CD14-positive monocyte (primary cell): ENCODE measurements around the gene GMDS. TPM values are rescaled to one million over a fixed set of nuclear protein-coding genes. Genes with fewer than 3 reads are reported as not detected.

Experiments used
- DNase-seq, 3 donors: peaks; one replicate each; pipeline ENCODE4 v3.0.0-alpha.2; 2011 to 2022
- H2AFZ ChIP-seq: 2 replicates; pipeline ENCODE4 v1.6.0; 2012; ENCODE audit warnings: mild to moderate bottlenecking, low read depth, low read length, inconsistent platforms; ENCODE audit not compliant: insufficient read depth, poor library complexity, severe bottlenecking
- H3K27ac ChIP-seq, 2 donors: 1 replicate in 1 of 2; 2 replicates in 1 of 2; pipeline ENCODE4 v1.5.1; 2012 to 2013; ENCODE audit warnings: low read length in 2 of 2, control low read depth in 1 of 2, inconsistent platforms in 1 of 2, low read depth in 1 of 2, mild to moderate bottlenecking in 1 of 2
- H3K27me3 ChIP-seq, 2 donors: one replicate each; pipeline versions ENCODE4 v1.6.0 to v1.6.1; 2011 to 2013; ENCODE audit warnings: low read length in 2 of 2; ENCODE audit not compliant: control insufficient read depth in 2 of 2, insufficient read depth in 2 of 2
- H3K36me3 ChIP-seq, 2 donors: replicated peaks in 1 of 2; 1 replicate in 1 of 2; 2 replicates in 1 of 2; pipeline versions ENCODE4 v1.5.1 to v1.6.1; 2012 to 2013; ENCODE audit warnings: low read length in 2 of 2, control low read depth in 1 of 2, inconsistent platforms in 1 of 2, mild to moderate bottlenecking in 1 of 2; ENCODE audit not compliant: insufficient read depth in 2 of 2, control insufficient read depth in 1 of 2
- H3K4me1 ChIP-seq, 2 donors: 1 replicate in 1 of 2; 2 replicates in 1 of 2; pipeline versions ENCODE4 v1.5.1 to v1.6.1; 2012 to 2013; ENCODE audit warnings: low read length in 2 of 2, control low read depth in 1 of 2, inconsistent platforms in 1 of 2, mild to moderate bottlenecking in 1 of 2, moderate library complexity in 1 of 2; ENCODE audit not compliant: insufficient read depth in 2 of 2, control insufficient read depth in 1 of 2
- H3K4me2 ChIP-seq: replicated peaks from 2 replicates; pipeline ENCODE3; 2012; ENCODE audit warnings: low read length, moderate library complexity, mild to moderate bottlenecking; ENCODE audit not compliant: poor library complexity, severe bottlenecking; ENCODE audit errors: extremely low read depth
- H3K4me3 ChIP-seq, 3 experiments: fragments of 200-600 bp in 1 of 3; sonication (generic) in 1 of 3; replicated peaks in 1 of 3; 1 replicate in 2 of 3; 2 replicates in 1 of 3; pipeline ENCODE4 v1.5.1; 2011 to 2013; ENCODE audit warnings: low read length in 3 of 3, mild to moderate bottlenecking in 3 of 3, control low read depth in 2 of 3, low read depth in 2 of 3, inconsistent platforms in 1 of 3, moderate library complexity in 1 of 3
- H3K79me2 ChIP-seq: 2 replicates; pipeline ENCODE4 v1.6.0; 2012; ENCODE audit warnings: mild to moderate bottlenecking, control low read depth, inconsistent platforms, low read length, moderate library complexity; ENCODE audit not compliant: insufficient read depth
- H3K9ac ChIP-seq: 2 replicates; pipeline ENCODE4 v1.6.0; 2017; ENCODE audit warnings: low read length, mild to moderate bottlenecking; ENCODE audit not compliant: insufficient read depth, poor library complexity, severe bottlenecking
- H3K9me3 ChIP-seq, 2 donors: replicated peaks in 1 of 2; 1 replicate in 1 of 2; 2 replicates in 1 of 2; pipeline versions ENCODE4 v1.5.1 to v1.6.1; 2012 to 2013; ENCODE audit warnings: low read length in 2 of 2, control low read depth in 1 of 2; ENCODE audit not compliant: control insufficient read depth in 1 of 2, insufficient read depth in 1 of 2
- H4K20me1 ChIP-seq: 2 replicates; pipeline ENCODE4 v1.6.0; 2012; ENCODE audit warnings: mild to moderate bottlenecking, low read length, control low read depth, moderate library complexity; ENCODE audit not compliant: insufficient read depth
- H3K27ac Mint-ChIP-seq, 7 donors: one replicate each; pipeline ENCODE4 v1.8.0; 2020; ENCODE audit warnings: mild to moderate bottlenecking in 7 of 7, mixed read lengths in 7 of 7, moderate library complexity in 6 of 7, inconsistent platforms in 2 of 7
- H3K27me3 Mint-ChIP-seq, 3 donors: one replicate each; pipeline ENCODE4 v1.8.0; 2021 to 2022; ENCODE audit warnings: low read depth in 3 of 3, mild to moderate bottlenecking in 3 of 3, mixed read lengths in 3 of 3, moderate library complexity in 3 of 3, inconsistent platforms in 1 of 3
- H3K36me3 Mint-ChIP-seq, 2 donors: one replicate each; pipeline ENCODE4 v1.8.0; 2020; ENCODE audit warnings: mixed read lengths in 2 of 2, inconsistent platforms in 1 of 2, mild to moderate bottlenecking in 1 of 2
- H3K4me1 Mint-ChIP-seq: one replicate; pipeline ENCODE4 v1.8.0; 2020; ENCODE audit warnings: mild to moderate bottlenecking, mixed read lengths
- H3K4me3 Mint-ChIP-seq, 2 donors: one replicate each; pipeline ENCODE4 v1.8.0; 2020; ENCODE audit warnings: mild to moderate bottlenecking in 2 of 2, mixed read lengths in 2 of 2, moderate library complexity in 1 of 2
- H3K9me3 Mint-ChIP-seq, 7 donors: one replicate each; pipeline ENCODE4 v1.8.0; 2020 to 2022; ENCODE audit warnings: mixed read lengths in 7 of 7, mild to moderate bottlenecking in 6 of 7, moderate library complexity in 6 of 7, inconsistent platforms in 2 of 7
- WGBS: methylation state at CpG from one replicate; pipeline ENCODE4 v1.1.5; 2013; ENCODE audit warnings: missing lambda C conversion rate; ENCODE audit not compliant: insufficient coverage; 5-methylcytosine and 5-hydroxymethylcytosine counted together
- intact Hi-C, 2 donors: fragments of 100-400 bp; cut with micrococcal nuclease; formaldehyde crosslinking; loops; one replicate each; pipeline versions ENCODE4 v1.15.0 to v1.15.1; 2023
- polyA plus RNA-seq, 3 donors: library from polyadenylated mRNA; depleted of rRNA in 1 of 3; unstranded in 2 of 3; stranded (reverse) in 1 of 3; fragments of 300-500 nt in 2 of 3; fragments of >200 nt in 1 of 3; fragmentation: Illumina TruSeq in 2 of 3; gene quantifications; 1 replicate in 2 of 3; 2 replicates in 1 of 3; pipeline ENCODE4 v1.2.3, GENCODE V29; 2012 to 2021
- TF ChIP-seq, protein P1 (sequence below): fragments of 200-600 bp; IDR thresholded peaks from one replicate; pipeline ENCODE4 v1.8.0; 2022; ENCODE audit warnings: antibody characterized with exemption, mild to moderate bottlenecking

GMDS gene
- polyA plus RNA-seq, 3 donors: 10.5 to 19.9 (median 17.6) TPM

DNA sequence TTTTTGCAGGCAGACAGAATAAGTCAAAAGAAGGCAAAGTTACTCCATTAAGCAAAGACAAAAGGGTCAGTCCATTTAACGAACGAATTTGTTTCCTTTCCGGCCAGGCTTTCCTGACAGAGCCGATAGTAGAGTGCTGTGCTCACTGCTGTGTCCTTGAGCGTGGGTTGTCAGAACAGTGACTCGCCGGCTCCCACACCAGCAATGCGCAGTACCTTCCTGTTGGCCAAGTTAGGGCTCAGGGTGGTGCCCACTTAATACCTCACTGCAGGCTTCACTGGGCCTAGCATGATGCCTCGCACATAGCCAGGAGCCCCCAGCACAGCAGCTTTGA lies 341.0 kb downstream of the GMDS start:
- Mint-ChIP-seq H3K36me3 (peaks cover under 1 to 8% of the 10 kb centered on the region in 2 donors), H3K4me3 (no peak overlapping the region), H3K9me3 (peaks cover 0 to 2% (median 0%) of the 10 kb centered on the region in 7 donors), H3K4me1 (peaks cover 2% of the 10 kb centered on the region), H3K27ac (no peak overlapping the region), H3K27me3 (peaks cover 0 to 2% (median 0%) of the 10 kb centered on the region in 3 donors)
- Histone ChIP-seq H3K9me3 (no peaks in the 10 kb centered on the region), H3K27me3 (no peaks in the 10 kb centered on the region), H3K4me1 (no peaks in the 10 kb centered on the region), H2AFZ (no peak overlapping the region), H3K36me3 (no peaks in the 10 kb centered on the region), H3K27ac (no peak overlapping the region), H3K4me2 (no peak overlapping the region), H3K4me3 (no peak overlapping the region), H4K20me1 (no peaks in the 10 kb centered on the region), H3K9ac (no peak overlapping the region), H3K79me2 (no peaks in the 10 kb centered on the region)
- intact Hi-C loops: no loop called here
- DNase-seq: no peak
- WGBS: 82% methylated on average over 9 of the region's 9 CpGs
- TF ChIP-seq, protein P1, sequence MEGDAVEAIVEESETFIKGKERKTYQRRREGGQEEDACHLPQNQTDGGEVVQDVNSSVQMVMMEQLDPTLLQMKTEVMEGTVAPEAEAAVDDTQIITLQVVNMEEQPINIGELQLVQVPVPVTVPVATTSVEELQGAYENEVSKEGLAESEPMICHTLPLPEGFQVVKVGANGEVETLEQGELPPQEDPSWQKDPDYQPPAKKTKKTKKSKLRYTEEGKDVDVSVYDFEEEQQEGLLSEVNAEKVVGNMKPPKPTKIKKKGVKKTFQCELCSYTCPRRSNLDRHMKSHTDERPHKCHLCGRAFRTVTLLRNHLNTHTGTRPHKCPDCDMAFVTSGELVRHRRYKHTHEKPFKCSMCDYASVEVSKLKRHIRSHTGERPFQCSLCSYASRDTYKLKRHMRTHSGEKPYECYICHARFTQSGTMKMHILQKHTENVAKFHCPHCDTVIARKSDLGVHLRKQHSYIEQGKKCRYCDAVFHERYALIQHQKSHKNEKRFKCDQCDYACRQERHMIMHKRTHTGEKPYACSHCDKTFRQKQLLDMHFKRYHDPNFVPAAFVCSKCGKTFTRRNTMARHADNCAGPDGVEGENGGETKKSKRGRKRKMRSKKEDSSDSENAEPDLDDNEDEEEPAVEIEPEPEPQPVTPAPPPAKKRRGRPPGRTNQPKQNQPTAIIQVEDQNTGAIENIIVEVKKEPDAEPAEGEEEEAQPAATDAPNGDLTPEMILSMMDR: no peak

DNA sequence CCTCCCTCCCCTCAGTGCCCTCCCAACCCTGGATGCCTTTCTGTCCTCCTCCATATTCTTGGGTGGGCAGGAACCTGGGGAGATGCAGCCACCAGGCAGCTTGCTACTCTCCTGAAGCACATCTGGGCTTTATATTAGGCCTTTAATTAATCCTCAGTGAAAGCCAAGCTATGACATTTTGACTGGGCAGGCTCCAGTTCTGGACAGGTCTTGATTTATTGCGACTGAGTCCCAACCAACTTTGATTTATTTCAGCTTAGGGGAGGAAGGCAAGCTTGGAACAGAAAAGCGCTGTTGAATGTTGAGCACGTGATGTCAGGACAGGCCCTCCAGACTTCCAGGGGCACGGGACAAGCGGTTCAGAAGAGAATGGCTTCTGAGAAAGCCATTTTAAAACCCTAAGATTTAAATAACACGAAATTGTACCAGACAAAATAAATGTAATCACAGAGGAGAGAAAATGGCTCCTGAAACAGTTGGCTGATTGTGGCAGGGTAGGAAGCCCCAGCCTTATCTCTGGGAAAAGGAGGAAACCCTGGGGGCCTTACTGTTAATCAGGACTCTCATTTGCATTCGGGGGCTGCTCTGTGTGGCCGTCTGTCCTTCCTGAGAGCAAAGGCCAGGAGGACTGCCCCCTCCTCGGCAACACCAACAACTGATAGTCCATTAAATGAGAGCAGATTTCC lies 341.5 kb downstream of the GMDS start:
- no peaks in the 10 kb centered on the region for H4K20me1 ChIP-seq
- no peaks in the 10 kb centered on the region for H3K27me3 ChIP-seq
- 65% methylated on average over 2 of the region's 9 CpGs for WGBS
- Mint-ChIP-seq H3K4me1 (peaks cover 2% of the 10 kb centered on the region), H3K9me3 (peaks cover 0 to 2% (median 0%) of the 10 kb centered on the region in 7 donors), H3K36me3 (peaks cover 0 to 5% of the 10 kb centered on the region in 2 donors), H3K27me3 (peaks cover 0 to 2% (median 0%) of the 10 kb centered on the region in 3 donors), H3K4me3 (no peak overlapping the region), H3K27ac (no peak overlapping the region)
- H3K36me3 ChIP-seq: no peaks in the 10 kb centered on the region
- no peak overlapping the region for H3K9ac ChIP-seq
- TF ChIP-seq, protein P1: no peak
- no peak for DNase-seq
- H3K4me2 ChIP-seq: no peak overlapping the region
- no peak overlapping the region for H3K4me3 ChIP-seq
- H3K4me1 ChIP-seq: no peaks in the 10 kb centered on the region
- no peak overlapping the region for H2AFZ ChIP-seq
- intact Hi-C loops: no loop called here
- no peak overlapping the region for H3K27ac ChIP-seq
- H3K79me2 ChIP-seq: no peaks in the 10 kb centered on the region
- no peaks in the 10 kb centered on the region for H3K9me3 ChIP-seq
